Fibroblast of villous mesenchyme (primary cell): ENCODE measurements around the gene SMIM33. TPM values are rescaled to one million over a fixed set of nuclear protein-coding genes. Genes with fewer than 3 reads are reported as not detected.

ENCODE experiments used
- DNase-seq: peaks from one replicate; pipeline ENCODE4 v3.0.0-alpha.2; 2010; ENCODE audit warnings: low read depth
- H3K4me3 ChIP-seq: 2 replicates; pipeline ENCODE4 v1.5.1; 2011; ENCODE audit warnings: low read depth, mild to moderate bottlenecking, low read length
- CTCF ChIP-seq: IDR thresholded peaks from 2 replicates; pipeline ENCODE4 v1.5.1; 2012; ENCODE audit warnings: low read depth, mild to moderate bottlenecking, low read length; ENCODE audit not compliant: insufficient read depth
- total RNA-seq: library from RNA; depleted of rRNA; stranded (reverse); fragments of >200 nt; gene quantifications from 2 replicates; pipeline ENCODE4 v1.2.3, GENCODE V29; 2012

The SMIM33 gene
- total RNA-seq, 1 donor, result not detected

DNA sequence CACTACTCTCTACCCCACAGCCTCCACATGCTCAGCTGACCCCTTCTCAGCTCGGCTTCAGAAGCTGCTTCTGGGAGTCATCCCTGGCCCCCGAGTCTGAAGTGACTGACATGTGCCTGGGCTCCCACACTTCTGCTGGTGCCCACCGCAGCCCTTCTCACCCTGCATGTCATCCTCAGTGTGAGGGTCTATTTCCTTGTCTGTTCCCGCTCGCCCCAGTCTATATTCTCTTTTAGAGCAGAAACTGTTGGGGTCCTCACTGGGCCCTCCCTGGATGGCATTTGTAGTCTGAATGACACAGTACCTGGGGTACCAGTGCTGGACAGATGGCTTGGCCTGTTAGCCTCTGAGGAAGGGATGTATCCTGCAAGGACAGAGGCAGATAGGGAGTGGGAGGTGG is 13.6 kb upstream of the SMIM33 start:
- no peak for DNase-seq
- TF ChIP-seq CTCF, result no peak
- H3K4me3 ChIP-seq, result no peak overlapping the region

- TF ChIP-seq CTCF, result no peak
- DNase-seq, result no peak
Measured at GRCh38 chr5:139457653-139458306, 13.0 kb upstream of the SMIM33 start.

GRCh38 chr5:139458580-139459407 is 12.0 kb upstream of the SMIM33 start:
- H3K4me3 ChIP-seq, result no peak overlapping the region
- DNase-seq, result no peak
- TF ChIP-seq CTCF, result no peak

More at GRCh38 chr5:139457653-139458306, 13.0 kb upstream of the SMIM33 start:
- no peak overlapping the region for H3K4me3 ChIP-seq

DNA sequence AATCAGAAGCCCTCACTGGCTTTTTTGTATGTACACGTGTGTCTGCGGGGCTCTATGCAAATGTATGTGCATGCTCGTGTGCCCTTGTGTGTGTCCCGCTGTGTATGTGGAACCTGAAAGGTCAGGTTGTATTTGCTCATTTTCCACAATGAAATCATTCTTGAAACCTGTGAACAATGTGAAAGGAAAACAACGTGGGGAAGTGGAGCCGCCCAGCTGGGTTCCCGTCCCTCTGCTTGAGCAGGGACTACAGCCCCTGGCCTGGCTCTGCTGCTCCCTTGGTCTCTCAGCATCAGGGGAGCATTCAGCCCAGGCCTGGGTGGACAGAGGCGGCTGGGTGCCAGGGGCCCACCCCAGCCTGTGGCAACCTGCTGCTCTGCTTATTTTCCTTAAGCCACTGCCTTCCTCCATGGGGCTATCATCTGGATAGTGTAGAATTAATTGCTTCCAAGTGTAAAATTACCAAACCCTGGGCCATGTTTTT is 11.3 kb upstream of the SMIM33 start:
- no peak for TF ChIP-seq CTCF

GRCh38 chr5:139460455-139460854 is 10.3 kb upstream of the SMIM33 start:
- DNase-seq, result no peak
- H3K4me3 ChIP-seq, result no peak overlapping the region
- no peak for TF ChIP-seq CTCF

More for the DNA sequence above, 11.3 kb upstream of the SMIM33 start:
- DNase-seq, result no peak
- H3K4me3 ChIP-seq, result no peak overlapping the region

DNA sequence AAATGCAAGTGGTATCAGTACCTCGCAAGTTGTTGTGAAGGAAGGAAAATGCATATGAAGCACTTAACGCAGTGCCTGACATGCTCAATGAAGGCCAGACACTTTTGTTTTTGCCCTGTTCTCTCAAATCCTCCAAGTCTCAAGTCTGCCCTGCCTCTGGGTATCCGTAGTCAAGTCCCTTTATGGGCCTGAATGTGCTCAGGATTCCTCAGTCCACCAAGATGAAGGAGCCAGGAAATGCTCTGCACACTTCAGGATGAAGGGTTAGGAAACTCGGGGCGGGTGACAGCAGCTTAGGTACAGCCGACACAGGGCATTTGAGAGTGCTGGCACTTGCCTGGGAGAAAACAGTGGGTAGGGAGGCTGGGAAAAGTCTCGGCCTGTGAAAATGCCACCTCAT is 9.6 kb upstream of the SMIM33 start:
- TF ChIP-seq CTCF, result no peak

More for the DNA sequence above, 9.6 kb upstream of the SMIM33 start:
- DNase-seq, result no peak
- H3K4me3 ChIP-seq, result no peak overlapping the region
